ENCODE results near the gene ECEL1.
"Not testable (repeated sequence)": the region's sequence is repeated elsewhere in the genome, so short reads cannot be mapped to it uniquely, and the experiment has no call there.

ECEL1 gene

GRCh38 chr2:232458661-232459418, 28.8 kb downstream of the ECEL1 start:
- DNase-seq (ENCODE audit: low read depth, low spot score): no peak

GRCh38 chr2:232458051-232458660, 29.5 kb downstream of the ECEL1 start:
- no peak for DNase-seq (ENCODE audit: low read depth, low spot score)

GRCh38 chr2:232457121-232458011, 30.3 kb downstream of the ECEL1 start:
- no peak for DNase-seq (ENCODE audit: low read depth, low spot score)

GRCh38 chr2:232456296-232457120, 31.1 kb downstream of the ECEL1 start:
- DNase-seq (ENCODE audit: low read depth, low spot score): no peak

GRCh38 chr2:232455426-232456255, 32.0 kb downstream of the ECEL1 start, which contains the start of gene ALPI:
Gene ALPI (plus strand): TSS chr2:232456153. CDS start chr2:232456200, 47 bp downstream.
- DNase-seq (ENCODE audit: low read depth, low spot score): no peak

GRCh38 chr2:232454630-232455029, 33.0 kb downstream of the ECEL1 start:
- no peak for DNase-seq (ENCODE audit: low read depth, low spot score)

- DNase-seq (ENCODE audit: low read depth, low spot score): not testable (repeated sequence)
Measured at GRCh38 chr2:232451645-232452044, 36.0 kb downstream of the ECEL1 start.

GRCh38 chr2:232449964-232450363, 37.7 kb downstream of the ECEL1 start:
- DNase-seq (ENCODE audit: low read depth, low spot score): no peak

- DNase-seq (ENCODE audit: low read depth, low spot score): no peak
Measured at GRCh38 chr2:232448304-232448690, 39.3 kb downstream of the ECEL1 start.

GRCh38 chr2:232447638-232448303, 39.9 kb downstream of the ECEL1 start:
- DNase-seq (ENCODE audit: low read depth, low spot score): no peak

GRCh38 chr2:232447091-232447620, 40.5 kb downstream of the ECEL1 start:
- no peak for DNase-seq (ENCODE audit: low read depth, low spot score)

- not testable (repeated sequence) for DNase-seq (ENCODE audit: low read depth, low spot score)
Measured at GRCh38 chr2:232446266-232446777, 41.3 kb downstream of the ECEL1 start.

- not testable (repeated sequence) for DNase-seq (ENCODE audit: low read depth, low spot score)
Measured at GRCh38 chr2:232445149-232445885, 42.3 kb downstream of the ECEL1 start.

GRCh38 chr2:232444409-232445148, 43.1 kb downstream of the ECEL1 start:
- peak; percentile 76 for DNase-seq (ENCODE audit: low read depth, low spot score)

- not testable (repeated sequence) for DNase-seq (ENCODE audit: low read depth, low spot score)
Measured at GRCh38 chr2:232443669-232444408, 43.8 kb downstream of the ECEL1 start.

GRCh38 chr2:232443047-232443446, 44.6 kb downstream of the ECEL1 start:
- DNase-seq (ENCODE audit: low read depth, low spot score): not testable (repeated sequence)

GRCh38 chr2:232442431-232442830, 45.2 kb downstream of the ECEL1 start:
- not testable (repeated sequence) for DNase-seq (ENCODE audit: low read depth, low spot score)
